ENCODE results near the gene ANKRD27. TPM values are rescaled to one million over a fixed set of nuclear protein-coding genes. Genes with fewer than 3 reads are reported as not detected.

The ANKRD27 gene
- total RNA-seq, 1 donor from 2014 or later, result 36.4 TPM

GRCh38 chr19:32650671-32651070 lies 24.3 kb downstream of the ANKRD27 start:
- Mint-ChIP-seq H3K4me3 (ENCODE audit: low read depth) (no peak overlapping the region), H3K4me1 (ENCODE audit: low read depth) (peaks cover 4% of the 10 kb centered on the region), H3K27ac (no peak overlapping the region), H3K9me3 (ENCODE audit: low read depth) (no peaks in the 10 kb centered on the region), H3K36me3 (ENCODE audit: insufficient read depth) (peaks cover 15% of the 10 kb centered on the region), H3K27me3 (no peaks in the 10 kb centered on the region)
- TF ChIP-seq CTCF (IDR thresholded peaks at IDR 0.05; ENCODE audit: unreplicated experiment), result no peak
- DNase-seq (ENCODE audit: low spot score, unreplicated experiment), result no peak

- TF ChIP-seq CTCF (IDR thresholded peaks at IDR 0.05; ENCODE audit: unreplicated experiment), result no peak
- Mint-ChIP-seq H3K27me3 (no peaks in the 10 kb centered on the region), H3K4me3 (ENCODE audit: low read depth) (no peak overlapping the region), H3K9me3 (ENCODE audit: low read depth) (no peaks in the 10 kb centered on the region), H3K4me1 (ENCODE audit: low read depth) (peaks cover 4% of the 10 kb centered on the region), H3K36me3 (ENCODE audit: insufficient read depth) (peaks cover 14% of the 10 kb centered on the region), H3K27ac (no peak overlapping the region)
- no peak for DNase-seq (ENCODE audit: low spot score, unreplicated experiment)
These were observed 25.2 kb downstream of the ANKRD27 start for GRCh38 chr19:32649751-32650150.

GRCh38 chr19:32647361-32647760 lies 27.6 kb downstream of the ANKRD27 start:
- no peaks in the 10 kb centered on the region for H3K27me3 Mint-ChIP-seq
- peaks cover 20% of the 10 kb centered on the region for H3K36me3 Mint-ChIP-seq (ENCODE audit: insufficient read depth)
- H3K9me3 Mint-ChIP-seq (ENCODE audit: low read depth), result no peaks in the 10 kb centered on the region
- TF ChIP-seq CTCF (IDR thresholded peaks at IDR 0.05; ENCODE audit: unreplicated experiment), result no peak
- H3K4me3 Mint-ChIP-seq (ENCODE audit: low read depth), result no peak overlapping the region
- peaks cover 2% of the 10 kb centered on the region for H3K4me1 Mint-ChIP-seq (ENCODE audit: low read depth)
- H3K27ac Mint-ChIP-seq, result no peak overlapping the region
- DNase-seq (ENCODE audit: low spot score, unreplicated experiment), result no peak

GRCh38 chr19:32646556-32646955 lies 28.4 kb downstream of the ANKRD27 start:
- Mint-ChIP-seq H3K4me3 (ENCODE audit: low read depth) (no peak overlapping the region), H3K27ac (no peak overlapping the region), H3K9me3 (ENCODE audit: low read depth) (no peaks in the 10 kb centered on the region), H3K36me3 (ENCODE audit: insufficient read depth) (peaks cover 23% of the 10 kb centered on the region), H3K27me3 (no peaks in the 10 kb centered on the region), H3K4me1 (ENCODE audit: low read depth) (no peaks in the 10 kb centered on the region)
- no peak for TF ChIP-seq CTCF (IDR thresholded peaks at IDR 0.05; ENCODE audit: unreplicated experiment)
- DNase-seq (ENCODE audit: low spot score, unreplicated experiment), result no peak

- H3K27ac Mint-ChIP-seq, result no peak overlapping the region
- peaks cover 31% of the 10 kb centered on the region for H3K36me3 Mint-ChIP-seq (ENCODE audit: insufficient read depth)
These were observed 32.2 kb downstream of the ANKRD27 start for GRCh38 chr19:32642771-32643170.

More at GRCh38 chr19:32642771-32643170, 32.2 kb downstream of the ANKRD27 start:
- no peak for DNase-seq (ENCODE audit: low spot score, unreplicated experiment)
- H3K27me3 Mint-ChIP-seq, result no peaks in the 10 kb centered on the region
- H3K4me3 Mint-ChIP-seq (ENCODE audit: low read depth), result no peak overlapping the region
- no peaks in the 10 kb centered on the region for H3K9me3 Mint-ChIP-seq (ENCODE audit: low read depth)
- H3K4me1 Mint-ChIP-seq (ENCODE audit: low read depth), result no peaks in the 10 kb centered on the region
- no peak for TF ChIP-seq CTCF (IDR thresholded peaks at IDR 0.05; ENCODE audit: unreplicated experiment)

Data from progenitor cell of endocrine pancreas (in vitro differentiated cells).